Middle frontal gyrus (tissue), 1 donor: ENCODE measurements around the gene PANX2.

Experiments used
- DNase-seq: peaks from one replicate; pipeline ENCODE4 v3.0.0-alpha.2; 2015; ENCODE audit warnings: low spot score; ENCODE audit errors: extremely low spot score

PANX2 gene

GRCh38 chr22:50227579-50228215 is 57.2 kb downstream of the PANX2 start:
- DNase-seq, result no peak

GRCh38 chr22:50228366-50228765 is 57.8 kb downstream of the PANX2 start:
- DNase-seq, result no peak

GRCh38 chr22:50229370-50229769 is 58.8 kb downstream of the PANX2 start:
- DNase-seq, result no peak
